Type B pancreatic cell (in vitro differentiated cells): Measurements from ENCODE around the gene SOCS1. TPM values are rescaled to one million over a fixed set of nuclear protein-coding genes. Genes with fewer than 3 reads are reported as not detected.
"Not testable (repeated sequence)": the region's sequence is repeated elsewhere in the genome, so short reads cannot be mapped to it uniquely, and the experiment has no call there.

Source experiments
- DNase-seq: peaks from one replicate; pipeline ENCODE4 v3.0.0; 2021; ENCODE audit warnings: mixed read lengths; ENCODE audit not compliant: unreplicated experiment; ENCODE audit errors: extremely low spot score
- H3K27ac Mint-ChIP-seq: 2 replicates; pipeline ENCODE4 v1.8.0; 2021; ENCODE audit warnings: mild to moderate bottlenecking, mixed read lengths
- H3K27me3 Mint-ChIP-seq: 2 replicates; pipeline ENCODE4 v1.8.0; 2021; ENCODE audit warnings: mixed read lengths
- H3K36me3 Mint-ChIP-seq: 2 replicates; pipeline ENCODE4 v1.8.0; 2021; ENCODE audit warnings: mixed read lengths
- H3K4me1 Mint-ChIP-seq: one replicate; pipeline ENCODE4 v1.8.0; 2021; ENCODE audit warnings: mixed read lengths; ENCODE audit not compliant: unreplicated experiment
- H3K4me3 Mint-ChIP-seq: 2 replicates; pipeline ENCODE4 v1.8.0; 2021; ENCODE audit warnings: mild to moderate bottlenecking, mixed read lengths
- H3K9me3 Mint-ChIP-seq: 2 replicates; pipeline ENCODE4 v1.8.0; 2021; ENCODE audit warnings: mixed read lengths
- total RNA-seq: library from RNA; stranded (reverse); gene quantifications from 2 replicates; pipeline ENCODE4 v1.2.1, GENCODE V29; 2021; ENCODE audit warnings: low replicate concordance
- TF ChIP-seq, protein P1 (sequence below): fragments of 200-600 bp; sonication (generic); conservative IDR thresholded peaks from 2 replicates; pipeline ENCODE4 v1.5.0; 2021; ENCODE audit warnings: antibody characterized with exemption, mild to moderate bottlenecking

SOCS1 gene
- total RNA-seq, 1 donor from 2014 or later: 14.5 TPM

GRCh38 chr16:11296351-11296705, 40.3 kb upstream of the SOCS1 start:
- Mint-ChIP-seq H3K4me1 (peaks cover 26% of the 10 kb centered on the region), H3K27ac (peak overlapping the region; percentile 58), H3K9me3 (no peaks in the 10 kb centered on the region), H3K36me3 (no peaks in the 10 kb centered on the region), H3K27me3 (no peaks in the 10 kb centered on the region), H3K4me3 (no peak overlapping the region)
- TF ChIP-seq, protein P1, sequence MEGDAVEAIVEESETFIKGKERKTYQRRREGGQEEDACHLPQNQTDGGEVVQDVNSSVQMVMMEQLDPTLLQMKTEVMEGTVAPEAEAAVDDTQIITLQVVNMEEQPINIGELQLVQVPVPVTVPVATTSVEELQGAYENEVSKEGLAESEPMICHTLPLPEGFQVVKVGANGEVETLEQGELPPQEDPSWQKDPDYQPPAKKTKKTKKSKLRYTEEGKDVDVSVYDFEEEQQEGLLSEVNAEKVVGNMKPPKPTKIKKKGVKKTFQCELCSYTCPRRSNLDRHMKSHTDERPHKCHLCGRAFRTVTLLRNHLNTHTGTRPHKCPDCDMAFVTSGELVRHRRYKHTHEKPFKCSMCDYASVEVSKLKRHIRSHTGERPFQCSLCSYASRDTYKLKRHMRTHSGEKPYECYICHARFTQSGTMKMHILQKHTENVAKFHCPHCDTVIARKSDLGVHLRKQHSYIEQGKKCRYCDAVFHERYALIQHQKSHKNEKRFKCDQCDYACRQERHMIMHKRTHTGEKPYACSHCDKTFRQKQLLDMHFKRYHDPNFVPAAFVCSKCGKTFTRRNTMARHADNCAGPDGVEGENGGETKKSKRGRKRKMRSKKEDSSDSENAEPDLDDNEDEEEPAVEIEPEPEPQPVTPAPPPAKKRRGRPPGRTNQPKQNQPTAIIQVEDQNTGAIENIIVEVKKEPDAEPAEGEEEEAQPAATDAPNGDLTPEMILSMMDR: no peak
- no peak for DNase-seq

GRCh38 chr16:11295672-11296071, 39.7 kb upstream of the SOCS1 start:
- Mint-ChIP-seq H3K27me3 (no peaks in the 10 kb centered on the region), H3K27ac (no peak overlapping the region), H3K36me3 (no peaks in the 10 kb centered on the region), H3K9me3 (no peaks in the 10 kb centered on the region), H3K4me3 (no peak overlapping the region), H3K4me1 (peaks cover 32% of the 10 kb centered on the region)
- no peak for DNase-seq
- TF ChIP-seq, protein P1: no peak

DNA sequence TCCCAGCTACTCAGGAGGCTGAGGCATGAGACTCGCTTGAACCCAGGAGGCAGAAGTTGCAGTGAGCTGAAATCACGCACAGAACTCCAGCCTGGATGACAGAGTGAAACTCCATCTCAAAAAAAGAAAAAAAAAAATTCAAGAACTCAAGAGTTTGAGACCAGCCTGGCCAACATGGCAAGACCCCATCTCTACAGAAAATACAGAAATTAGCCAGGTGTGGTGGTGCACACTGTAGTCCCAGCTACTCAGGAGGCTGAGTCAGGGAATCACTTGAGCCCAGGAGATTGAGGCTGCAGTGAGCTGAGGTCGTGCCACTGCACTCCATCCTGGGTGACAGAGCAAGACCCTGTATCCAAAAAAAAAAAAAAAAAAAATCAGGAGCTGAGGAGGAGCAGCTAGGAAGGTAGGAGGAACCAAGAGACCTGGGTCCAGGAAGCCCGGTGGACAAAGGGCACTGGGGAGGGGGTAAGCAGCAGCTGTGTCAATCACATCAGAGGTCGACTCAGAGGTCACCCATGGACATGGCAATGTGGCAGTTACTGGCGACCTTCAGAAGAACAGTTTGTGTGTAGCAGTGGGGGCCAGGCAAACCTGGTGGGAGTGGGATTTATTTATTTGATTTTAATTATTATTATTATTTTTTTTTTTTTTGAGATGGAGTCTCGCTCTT, 36.2 kb upstream of the SOCS1 start:
- H3K4me3 Mint-ChIP-seq: no peak overlapping the region
- H3K4me1 Mint-ChIP-seq: peaks cover 30% of the 10 kb centered on the region
- TF ChIP-seq, protein P1: no peak
- no peaks in the 10 kb centered on the region for H3K27me3 Mint-ChIP-seq
- no peaks in the 10 kb centered on the region for H3K36me3 Mint-ChIP-seq
- no peak overlapping the region for H3K27ac Mint-ChIP-seq
- H3K9me3 Mint-ChIP-seq: peaks cover 7% of the 10 kb centered on the region
- no peak for DNase-seq

DNA sequence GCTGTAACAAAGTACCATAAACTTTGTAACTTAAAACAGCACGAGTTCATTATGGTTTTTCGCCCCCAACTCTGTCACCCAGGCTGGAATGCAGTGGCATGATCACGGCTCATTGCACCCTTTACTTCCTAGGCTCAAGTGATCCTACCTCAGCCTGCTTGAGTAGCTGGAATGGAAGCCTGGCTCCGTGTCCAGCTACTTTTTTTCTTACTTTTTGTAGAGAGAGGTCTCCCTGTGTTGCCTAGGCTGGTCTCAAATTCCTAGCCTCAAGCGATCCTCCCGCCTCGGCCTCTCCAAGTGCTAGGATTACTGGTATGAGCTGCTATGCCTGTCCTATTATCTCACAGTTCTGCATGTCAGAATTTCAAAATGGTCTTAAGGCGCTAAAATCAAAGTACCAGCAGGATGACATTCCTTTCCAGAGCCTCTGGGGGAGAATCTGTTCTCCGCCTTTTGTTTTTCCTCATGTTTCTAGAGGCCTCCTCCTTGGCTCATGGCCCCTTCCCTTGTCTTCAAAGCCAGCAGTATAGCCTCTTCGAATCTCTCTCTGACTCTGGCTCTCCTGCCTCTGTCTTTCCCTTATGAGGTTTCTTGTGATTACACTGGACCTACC, 35.2 kb upstream of the SOCS1 start:
- H3K27me3 Mint-ChIP-seq: no peaks in the 10 kb centered on the region
- H3K4me1 Mint-ChIP-seq: peaks cover 21% of the 10 kb centered on the region
- H3K27ac Mint-ChIP-seq: peak overlapping the region; percentile 33
- DNase-seq: no peak
- H3K4me3 Mint-ChIP-seq: no peak overlapping the region
- H3K9me3 Mint-ChIP-seq: peaks cover 7% of the 10 kb centered on the region
- TF ChIP-seq, protein P1: no peak
- H3K36me3 Mint-ChIP-seq: no peaks in the 10 kb centered on the region

DNA sequence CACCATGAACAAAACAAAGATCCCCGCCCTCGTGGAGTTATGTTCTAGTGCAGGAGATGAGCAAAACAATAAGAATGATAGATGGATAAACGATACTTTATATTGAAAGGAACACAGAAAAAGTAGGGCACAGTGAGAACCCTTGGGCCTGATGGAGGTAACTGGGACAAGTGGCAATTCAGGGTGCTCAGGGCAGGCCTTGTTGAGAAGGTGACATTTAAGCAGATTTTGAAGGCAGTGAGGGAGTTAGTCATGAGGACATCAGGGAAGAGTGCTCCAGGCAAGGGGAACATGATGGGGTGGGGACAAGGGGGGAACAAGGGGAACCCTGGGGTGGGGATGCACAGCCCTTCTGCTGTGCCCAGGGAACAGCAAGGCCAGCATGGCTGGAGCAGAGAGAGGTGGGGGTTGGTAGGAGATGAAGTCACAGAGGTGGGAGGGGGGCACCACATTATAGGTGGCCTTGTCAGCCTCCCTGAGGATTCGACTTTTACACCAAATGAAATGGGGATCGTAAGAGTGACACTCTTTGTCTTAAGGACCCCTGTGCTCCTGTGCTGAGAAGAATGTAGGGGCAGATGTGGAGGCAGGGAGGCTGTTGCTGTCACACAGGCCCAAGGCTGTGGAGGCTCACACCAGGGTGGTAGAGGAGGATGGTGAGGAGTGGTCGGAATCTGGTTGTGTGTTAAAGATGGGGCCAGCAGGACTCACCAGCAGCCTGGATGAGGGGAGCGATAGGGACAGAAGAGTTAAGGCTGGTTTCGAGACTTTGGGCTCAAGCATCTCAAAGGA, 34.3 kb upstream of the SOCS1 start:
- H3K27ac Mint-ChIP-seq: no peak overlapping the region
- TF ChIP-seq, protein P1: no peak
- H3K36me3 Mint-ChIP-seq: no peaks in the 10 kb centered on the region
- DNase-seq: no peak
- no peak overlapping the region for H3K4me3 Mint-ChIP-seq
- peaks cover 27% of the 10 kb centered on the region for H3K4me1 Mint-ChIP-seq
- H3K27me3 Mint-ChIP-seq: no peaks in the 10 kb centered on the region
- peaks cover 7% of the 10 kb centered on the region for H3K9me3 Mint-ChIP-seq

- not testable (repeated sequence) for DNase-seq, H3K9me3 Mint-ChIP-seq, H3K4me3 Mint-ChIP-seq, H3K27ac Mint-ChIP-seq, H3K27me3 Mint-ChIP-seq, H3K36me3 Mint-ChIP-seq
- H3K4me1 Mint-ChIP-seq: peaks cover 25% of the 10 kb centered on the region
Measured at GRCh38 chr16:11289696-11290095, 33.7 kb upstream of the SOCS1 start.
